ENCODE results near the gene MVB12B. TPM values are rescaled to one million over a fixed set of nuclear protein-coding genes. Genes with fewer than 3 reads are reported as not detected.

MVB12B gene
- total RNA-seq, 1 donor from 2014 or later, result 0.26 TPM

GRCh38 chr9:126459965-126460843, 133.6 kb downstream of the MVB12B start:
- no peaks in the 10 kb centered on the region for H3K36me3 ChIP-seq (ENCODE audit: control insufficient read depth, insufficient read depth, low read length)
- no peak overlapping the region for H3K4me3 ChIP-seq (ENCODE audit: low read depth, low read length)
- no peak for TF ChIP-seq CTCF (IDR thresholded peaks at IDR 0.05; ENCODE audit: insufficient read depth, low read length, severe bottlenecking)
- H3K27me3 ChIP-seq (ENCODE audit: control insufficient read depth, insufficient read depth, low read length), result no peaks in the 10 kb centered on the region
- DNase-seq (ENCODE audit: low read depth) (no peak), FAIRE-seq (peak; percentile 32)

- FAIRE-seq, result no peak
Observed at GRCh38 chr9:126461029-126461428, 134.4 kb downstream of the MVB12B start.

GRCh38 chr9:126461608-126462007, 135.0 kb downstream of the MVB12B start:
- no peaks in the 10 kb centered on the region for H3K27me3 ChIP-seq (ENCODE audit: control insufficient read depth, insufficient read depth, low read length)
- no peaks in the 10 kb centered on the region for H3K36me3 ChIP-seq (ENCODE audit: control insufficient read depth, insufficient read depth, low read length)
- DNase-seq (ENCODE audit: low read depth) (no peak), FAIRE-seq (no peak)
- no peak overlapping the region for H3K4me3 ChIP-seq (ENCODE audit: low read depth, low read length)
- TF ChIP-seq CTCF (IDR thresholded peaks at IDR 0.05; ENCODE audit: insufficient read depth, low read length, severe bottlenecking), result no peak

More at GRCh38 chr9:126461029-126461428, 134.4 kb downstream of the MVB12B start:
- no peak overlapping the region for H3K4me3 ChIP-seq (ENCODE audit: low read depth, low read length)
- no peaks in the 10 kb centered on the region for H3K27me3 ChIP-seq (ENCODE audit: control insufficient read depth, insufficient read depth, low read length)
- DNase-seq (ENCODE audit: low read depth), result no peak
- no peaks in the 10 kb centered on the region for H3K36me3 ChIP-seq (ENCODE audit: control insufficient read depth, insufficient read depth, low read length)
- no peak for TF ChIP-seq CTCF (IDR thresholded peaks at IDR 0.05; ENCODE audit: insufficient read depth, low read length, severe bottlenecking)

- FAIRE-seq, result no peak
Observed at GRCh38 chr9:126462617-126463016, 136.0 kb downstream of the MVB12B start.

GRCh38 chr9:126463426-126463825, 136.8 kb downstream of the MVB12B start:
- Histone ChIP-seq H3K27me3 (ENCODE audit: control insufficient read depth, insufficient read depth, low read length) (no peaks in the 10 kb centered on the region), H3K4me3 (ENCODE audit: low read depth, low read length) (no peak overlapping the region), H3K36me3 (ENCODE audit: control insufficient read depth, insufficient read depth, low read length) (no peaks in the 10 kb centered on the region)
- no peak for DNase-seq (ENCODE audit: low read depth)
- FAIRE-seq, result no peak
- no peak for TF ChIP-seq CTCF (IDR thresholded peaks at IDR 0.05; ENCODE audit: insufficient read depth, low read length, severe bottlenecking)

More at GRCh38 chr9:126462617-126463016, 136.0 kb downstream of the MVB12B start:
- Histone ChIP-seq H3K36me3 (ENCODE audit: control insufficient read depth, insufficient read depth, low read length) (no peaks in the 10 kb centered on the region), H3K27me3 (ENCODE audit: control insufficient read depth, insufficient read depth, low read length) (no peaks in the 10 kb centered on the region), H3K4me3 (ENCODE audit: low read depth, low read length) (no peak overlapping the region)
- no peak for TF ChIP-seq CTCF (IDR thresholded peaks at IDR 0.05; ENCODE audit: insufficient read depth, low read length, severe bottlenecking)
- no peak for DNase-seq (ENCODE audit: low read depth)

All from bronchial epithelial cell (primary cell).